ENCODE measurements around the gene PAPPA. TPM values are rescaled to one million over a fixed set of nuclear protein-coding genes. Genes with fewer than 3 reads are reported as not detected.

Gene PAPPA
- total RNA-seq, 1 experiment from 2014 or later = 0.05 TPM

DNA sequence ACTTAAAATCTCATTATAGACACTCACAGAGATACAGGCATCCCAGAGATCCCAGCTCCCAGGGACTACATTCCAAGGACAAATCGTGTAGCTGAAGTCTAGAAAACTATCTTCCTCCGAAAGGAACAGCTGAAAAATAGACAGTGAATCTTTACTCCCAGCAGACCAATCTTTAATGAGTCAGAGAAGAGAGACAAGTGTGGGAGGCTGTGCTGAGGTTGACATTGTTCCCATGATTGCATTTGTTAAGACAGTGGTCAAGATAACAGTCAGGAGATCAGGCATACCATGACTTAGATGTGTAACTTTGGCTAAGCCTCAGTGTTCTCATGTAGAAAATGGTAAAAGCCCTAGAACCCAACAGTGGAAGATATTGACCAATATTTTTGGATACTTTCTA is 120.7 kb downstream of the PAPPA start:
- no peaks in the 10 kb centered on the region for H3K79me2 ChIP-seq (ENCODE audit: insufficient read depth, low read length)
- H3K9ac ChIP-seq (ENCODE audit: low read length) = no peak overlapping the region
- no peaks in the 10 kb centered on the region for H4K20me1 ChIP-seq (ENCODE audit: insufficient read depth)
- BruUV-seq (replicated peaks) = no TSS peak
- CTCF ChIA-PET = no interaction called here
- H3K4me3 ChIP-seq (replicated peaks in 1 of 2; ENCODE audit: low read depth in 1 of 2, low read length in 2 of 2) = no peak overlapping the region
- TF ChIP-seq SP1 (IDR thresholded peaks at IDR 0.05; ENCODE audit: low read depth) = no peak
- H2AFZ ChIP-seq (ENCODE audit: low read depth, low read length, poor library complexity, severe bottlenecking) = no peak overlapping the region
- no peak overlapping the region for H3K4me2 ChIP-seq (ENCODE audit: low read length)
- RAD21 ChIA-PET (ENCODE audit: low non-redundant PET in 1 of 2, low total read pairs in 2 of 2, uncharacterized antibody in 2 of 2, unreplicated experiment in 2 of 2) = no interaction called here
- no peak for ATAC-seq
- POLR2A ChIA-PET = no interaction called here
- no peaks in the 10 kb centered on the region for H3K9me3 ChIP-seq (ENCODE audit: control insufficient read depth in 1 of 2, insufficient read depth in 1 of 2, low read depth in 1 of 2, low read length in 2 of 2)
- no peak for DNase-seq (ENCODE audit: low read depth, low spot score)
- H3K27me3 ChIP-seq (ENCODE audit: insufficient read depth, low read length) = peaks cover 64% of the 10 kb centered on the region
- H3K4me1 ChIP-seq (ENCODE audit: control insufficient read depth in 1 of 2, insufficient read depth in 2 of 2, low read length in 2 of 2) = no peaks in the 10 kb centered on the region
- H3K9me2 ChIP-seq (ENCODE audit: insufficient read depth) = no peaks in the 10 kb centered on the region
- H3K36me3 ChIP-seq (ENCODE audit: control insufficient read depth in 1 of 2, insufficient read depth in 2 of 2, low read length in 2 of 2) = no peaks in the 10 kb centered on the region
- no peak overlapping the region for H3K27ac ChIP-seq (ENCODE audit: low read depth, low read length)
- intact Hi-C loops (cut with micrococcal nuclease) = no loop called here

DNA sequence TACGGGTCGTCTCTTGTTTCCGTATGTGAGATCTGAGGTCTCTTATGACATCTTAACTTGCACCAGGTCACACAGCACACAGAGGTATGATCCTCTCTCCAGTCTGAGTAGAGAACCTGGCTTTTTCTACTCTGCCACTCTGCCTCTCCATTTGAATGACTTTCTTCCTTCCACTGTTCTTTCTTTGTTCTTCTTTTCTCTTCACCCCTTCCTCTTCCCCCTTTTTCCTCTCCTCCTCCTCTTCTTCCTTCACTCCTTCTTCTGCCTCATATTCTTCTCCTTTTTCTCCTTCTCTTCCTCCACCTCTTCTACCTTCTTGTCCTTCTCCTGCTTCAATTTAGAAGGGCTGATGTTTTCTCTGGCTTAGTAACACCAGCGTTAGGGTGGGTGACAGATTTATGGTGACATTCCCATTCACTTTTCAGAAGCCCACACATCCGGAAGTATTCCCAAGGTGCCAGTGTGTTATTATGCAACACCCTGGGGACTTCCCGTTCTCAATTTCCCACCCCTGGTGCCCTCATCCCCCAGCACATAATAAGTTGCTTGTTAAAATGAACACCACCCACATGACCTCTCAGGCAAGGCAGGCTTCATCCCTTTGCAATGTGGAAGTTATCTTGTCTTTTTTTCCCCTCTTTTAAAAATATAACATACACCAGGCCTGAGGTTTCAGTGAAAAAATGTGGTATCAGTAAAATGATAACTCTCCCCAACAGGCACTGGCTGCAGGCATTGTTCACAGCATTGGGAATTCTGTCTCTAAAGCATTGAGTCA is 122.0 kb downstream of the PAPPA start:
- Histone ChIP-seq H3K9me2 (ENCODE audit: insufficient read depth) (no peaks in the 10 kb centered on the region), H4K20me1 (ENCODE audit: insufficient read depth) (no peaks in the 10 kb centered on the region), H3K9me3 (ENCODE audit: control insufficient read depth in 1 of 2, insufficient read depth in 1 of 2, low read depth in 1 of 2, low read length in 2 of 2) (no peaks in the 10 kb centered on the region), H2AFZ (ENCODE audit: low read depth, low read length, poor library complexity, severe bottlenecking) (no peak overlapping the region), H3K36me3 (ENCODE audit: control insufficient read depth in 1 of 2, insufficient read depth in 2 of 2, low read length in 2 of 2) (no peaks in the 10 kb centered on the region), H3K27ac (ENCODE audit: low read depth, low read length) (no peak overlapping the region), H3K9ac (ENCODE audit: low read length) (no peak overlapping the region), H3K27me3 (ENCODE audit: insufficient read depth, low read length) (peaks cover 73% of the 10 kb centered on the region), H3K4me2 (ENCODE audit: low read length) (no peak overlapping the region), H3K79me2 (ENCODE audit: insufficient read depth, low read length) (no peaks in the 10 kb centered on the region), H3K4me1 (ENCODE audit: control insufficient read depth in 1 of 2, insufficient read depth in 2 of 2, low read length in 2 of 2) (no peaks in the 10 kb centered on the region), H3K4me3 (replicated peaks in 1 of 2; ENCODE audit: low read depth in 1 of 2, low read length in 2 of 2) (no peak overlapping the region)
- BruUV-seq (replicated peaks) = no TSS peak
- ChIA-PET RAD21 (ENCODE audit: low non-redundant PET in 1 of 2, low total read pairs in 2 of 2, uncharacterized antibody in 2 of 2, unreplicated experiment in 2 of 2) (no interaction called here), CTCF (no interaction called here), POLR2A (no interaction called here)
- intact Hi-C loops (cut with micrococcal nuclease) = no loop called here
- TF ChIP-seq ELF1 (IDR thresholded peaks at IDR 0.05; ENCODE audit: borderline replicate concordance, low read depth) (no peak), RAD21 (IDR thresholded peaks at IDR 0.05; ENCODE audit: low read depth) (no peak), JUND (IDR thresholded peaks at IDR 0.05) (no peak), EZH2 (IDR thresholded peaks at IDR 0.05) (no peak), SP1 (IDR thresholded peaks at IDR 0.05; ENCODE audit: low read depth) (no peak), SIN3A (IDR thresholded peaks at IDR 0.05; ENCODE audit: low read depth) (no peak), ZBTB33 (IDR thresholded peaks at IDR 0.05; ENCODE audit: extremely low read depth, insufficient replicate concordance, low read length) (no peak), EZH2phosphoT487 (IDR thresholded peaks at IDR 0.05; ENCODE audit: borderline replicate concordance) (no peak), SRF (IDR thresholded peaks at IDR 0.05; ENCODE audit: low read depth) (no peak)
- ATAC-seq (no peak), DNase-seq (ENCODE audit: low read depth, low spot score) (no peak)
